H1 (cell line): ENCODE results near the gene PTPN3. TPM values are rescaled to one million over a fixed set of nuclear protein-coding genes. Genes with fewer than 3 reads are reported as not detected.

Source experiments
- CTCF ChIA-PET: fragments of 300-600 bp; sonication (Branson Sonifier 250); formaldehyde crosslinking; loops from one replicate; lab custom pipeline; 2021; ENCODE audit not compliant: partially characterized antibody; lab: Charles Lee
- POLR2A ChIA-PET: fragments of 300-600 bp; sonication (Branson Sonifier 250); formaldehyde crosslinking; loops from one replicate; lab custom pipeline; 2021; ENCODE audit warnings: inconsistent platforms; ENCODE audit not compliant: partially characterized antibody; lab: Charles Lee
- DNase-seq, 2 experiments: peaks; one replicate each; pipeline versions ENCODE4 v3.0.0 to v3.0.0-alpha.2; 2010 to 2022; ENCODE audit warnings: low spot score in 2 of 2, low read depth in 1 of 2, mixed read lengths in 1 of 2
- FAIRE-seq: peaks from 2 replicates; lab custom pipeline; 2011; peaks lifted over from hg19 to GRCh38; lab: Jason Lieb, UNC
- H2AFZ ChIP-seq: 2 replicates; pipeline ENCODE4 v1.8.1; 2012; ENCODE audit warnings: low read length, inconsistent platforms
- H2AK5ac ChIP-seq: 2 replicates; pipeline ENCODE4 v1.6.1; 2013; ENCODE audit warnings: low read depth, low read length
- H2BK120ac ChIP-seq: replicated peaks from 2 replicates; pipeline ENCODE3; 2013; ENCODE audit warnings: low read depth, low read length, inconsistent platforms
- H2BK12ac ChIP-seq: 2 replicates; pipeline ENCODE4 v1.6.1; 2013; ENCODE audit warnings: low read depth, low read length
- H2BK15ac ChIP-seq: 2 replicates; pipeline ENCODE4 v1.6.1; 2013; ENCODE audit warnings: low read length
- H2BK20ac ChIP-seq: 2 replicates; pipeline ENCODE4 v1.6.1; 2013; ENCODE audit warnings: low read length
- H2BK5ac ChIP-seq: 2 replicates; pipeline ENCODE4 v1.6.1; 2013; ENCODE audit warnings: low read depth, low read length
- H3K14ac ChIP-seq: 2 replicates; pipeline ENCODE4 v1.6.1; 2013; ENCODE audit warnings: inconsistent platforms; ENCODE audit not compliant: insufficient read length
- H3K18ac ChIP-seq: 2 replicates; pipeline ENCODE4 v1.6.1; 2013; ENCODE audit warnings: low read length; ENCODE audit errors: extremely low read depth
- H3K23ac ChIP-seq: 2 replicates; pipeline ENCODE4 v1.6.1; 2013; ENCODE audit warnings: inconsistent platforms; ENCODE audit not compliant: insufficient read length
- H3K23me2 ChIP-seq: 2 replicates; pipeline ENCODE4 v1.6.1; 2013; ENCODE audit warnings: low read depth, low read length
- H3K27ac ChIP-seq: 2 replicates; pipeline ENCODE4 v1.6.1; 2011; ENCODE audit warnings: low read depth, low read length, inconsistent platforms
- H3K27me3 ChIP-seq, 4 experiments: replicated peaks in 1 of 4; 1 replicate in 1 of 4; 2 replicates in 3 of 4; pipeline versions ENCODE4 v1.6.1 to v1.8.1; 2011 to 2013; ENCODE audit warnings: low read length in 3 of 4, mild to moderate bottlenecking in 3 of 4, inconsistent platforms in 2 of 4, mixed read lengths in 2 of 4, moderate library complexity in 1 of 4; ENCODE audit not compliant: control insufficient read depth in 3 of 4, insufficient read depth in 3 of 4; ENCODE audit errors: extremely low read depth in 1 of 4
- H3K36me3 ChIP-seq, 4 experiments: 2 replicates each; pipeline versions ENCODE4 v1.6.1 to v1.8.1; 2011 to 2013; ENCODE audit warnings: mild to moderate bottlenecking in 4 of 4, low read length in 3 of 4, moderate library complexity in 2 of 4, control low read depth in 1 of 4, inconsistent platforms in 1 of 4; ENCODE audit not compliant: insufficient read depth in 4 of 4, control insufficient read depth in 2 of 4
- H3K4ac ChIP-seq: replicated peaks from 2 replicates; pipeline ENCODE3; 2013; ENCODE audit warnings: low read length, low read depth, mixed read lengths, inconsistent platforms; ENCODE audit not compliant: insufficient read length
- H3K4me1 ChIP-seq, 4 experiments: replicated peaks in 1 of 4; 1 replicate in 1 of 4; 2 replicates in 3 of 4; pipeline versions ENCODE4 v1.6.1 to v1.8.1; 2011 to 2013; ENCODE audit warnings: low read length in 3 of 4, inconsistent platforms in 2 of 4, mixed read lengths in 1 of 4; ENCODE audit not compliant: insufficient read depth in 4 of 4, control insufficient read depth in 3 of 4
- H3K4me2 ChIP-seq, 2 experiments: 2 replicates each; pipeline versions ENCODE4 v1.6.1 to v1.8.1; 2011 to 2013; ENCODE audit warnings: low read depth in 2 of 2, low read length in 2 of 2, control low read depth in 1 of 2, inconsistent platforms in 1 of 2, mild to moderate bottlenecking in 1 of 2; ENCODE audit not compliant: insufficient read depth in 1 of 2
- H3K4me3 ChIP-seq, 4 experiments: fragments of 200-600, 300-600 bp in 1 of 4; sonication (generic), shearing (Covaris generic), sonication (Bioruptor Twin) in 1 of 4; 2 replicates each; pipeline versions ENCODE4 v1.5.1 to v1.8.1; 2011 to 2016; ENCODE audit warnings: low read length in 4 of 4, low read depth in 3 of 4, control low read depth in 2 of 4, inconsistent platforms in 2 of 4, mild to moderate bottlenecking in 2 of 4, mixed read lengths in 1 of 4, moderate library complexity in 1 of 4; ENCODE audit not compliant: insufficient read depth in 2 of 4; ENCODE audit errors: extremely low read depth in 1 of 4
- H3K56ac ChIP-seq: replicated peaks from 2 replicates; pipeline ENCODE3; 2013; ENCODE audit warnings: low read depth, mild to moderate bottlenecking, mixed read lengths, low read length, inconsistent platforms; ENCODE audit not compliant: insufficient read length
- H3K79me1 ChIP-seq: 2 replicates; pipeline ENCODE4 v1.6.1; 2013; ENCODE audit warnings: low read depth, low read length, control low read depth
- H3K79me2 ChIP-seq, 2 experiments: 2 replicates each; pipeline versions ENCODE4 v1.6.1 to v1.8.1; 2012 to 2013; ENCODE audit warnings: low read length in 2 of 2, mild to moderate bottlenecking in 2 of 2, inconsistent platforms in 1 of 2; ENCODE audit not compliant: insufficient read depth in 2 of 2, control insufficient read depth in 1 of 2
- H3K9ac ChIP-seq, 4 experiments: replicated peaks in 1 of 4; 1 replicate in 1 of 4; 2 replicates in 3 of 4; pipeline versions ENCODE4 v1.6.1 to v1.8.1; 2011 to 2013; ENCODE audit warnings: low read depth in 3 of 4, low read length in 3 of 4, control low read depth in 2 of 4, mild to moderate bottlenecking in 2 of 4, moderate library complexity in 2 of 4, inconsistent platforms in 1 of 4; ENCODE audit errors: extremely low read depth in 1 of 4
- H3K9me3 ChIP-seq, 2 experiments: 2 replicates each; pipeline versions ENCODE4 v1.6.1 to v1.8.1; 2012 to 2013; ENCODE audit warnings: mild to moderate bottlenecking in 2 of 2, moderate library complexity in 2 of 2, control low read depth in 1 of 2, inconsistent platforms in 1 of 2, low read depth in 1 of 2, low read length in 1 of 2, mixed read lengths in 1 of 2; ENCODE audit not compliant: insufficient read depth in 2 of 2
- H4K20me1 ChIP-seq, 2 experiments: replicated peaks in 1 of 2; 2 replicates each; pipeline versions ENCODE3 to v1.8.1; 2011 to 2013; ENCODE audit warnings: inconsistent platforms in 2 of 2, low read length in 2 of 2, mild to moderate bottlenecking in 1 of 2; ENCODE audit not compliant: insufficient read depth in 2 of 2, control insufficient read depth in 1 of 2
- H4K5ac ChIP-seq: 2 replicates; pipeline ENCODE4 v1.6.1; 2013; ENCODE audit warnings: low read length, low read depth, mixed read lengths, inconsistent platforms; ENCODE audit not compliant: insufficient read length
- H4K8ac ChIP-seq: 2 replicates; pipeline ENCODE4 v1.8.0; 2013; ENCODE audit warnings: mild to moderate bottlenecking, moderate library complexity, low read length, inconsistent platforms; ENCODE audit not compliant: insufficient read depth; ENCODE audit errors: extremely low read depth
- H4K91ac ChIP-seq: replicated peaks from 2 replicates; pipeline ENCODE3; 2013; ENCODE audit warnings: low read length, mixed read lengths, inconsistent platforms; ENCODE audit not compliant: insufficient read length
- CBX5 ChIP-seq: fragments of 300-800, 300-1000 bp; sonication (generic); IDR thresholded peaks from 2 replicates; pipeline ENCODE4 v1.7.1; 2016; ENCODE audit warnings: antibody characterized with exemption, low read length, low read depth
- EP300 ChIP-seq, 2 experiments: IDR thresholded peaks; 1 replicate in 1 of 2; 2 replicates in 1 of 2; pipeline ENCODE4 v1.6.1; 2011 to 2012; ENCODE audit warnings: low read depth in 2 of 2, low read length in 2 of 2, mild to moderate bottlenecking in 2 of 2, borderline replicate concordance in 1 of 2, inconsistent platforms in 1 of 2, moderate library complexity in 1 of 2
- FOSL1 ChIP-seq: IDR thresholded peaks from 2 replicates; pipeline ENCODE4 v1.6.1; 2011; ENCODE audit warnings: mild to moderate bottlenecking, low read depth, low read length, moderate library complexity; ENCODE audit not compliant: insufficient read depth
- MAX ChIP-seq: IDR thresholded peaks from 2 replicates; pipeline ENCODE4 v1.6.1; 2012; ENCODE audit warnings: inconsistent platforms
- RBBP5 ChIP-seq: IDR thresholded peaks from 2 replicates; pipeline ENCODE4 v1.7.1; 2012; ENCODE audit warnings: low read depth, mild to moderate bottlenecking, inconsistent platforms, low read length, moderate library complexity, borderline replicate concordance
- SUZ12 ChIP-seq: fragments of 200-600 bp; sonication (generic); IDR thresholded peaks from 2 replicates; pipeline ENCODE4 v1.6.1; 2012; ENCODE audit warnings: mild to moderate bottlenecking, inconsistent platforms, low read length, moderate library complexity, mixed read lengths
- YY1 ChIP-seq: IDR thresholded peaks from 2 replicates; pipeline ENCODE4 v1.6.1; 2011; ENCODE audit warnings: low read depth, mild to moderate bottlenecking, low read length
- WGBS, 2 experiments: shearing (Covaris generic) in 1 of 2; methylation state at CpG; one replicate each; pipeline versions ENCODE4 v1.1.6 to v1.1.7; 2013 to 2015; ENCODE audit warnings: low lambda C conversion rate in 2 of 2, mixed read lengths in 2 of 2, inconsistent platforms in 1 of 2, low coverage in 1 of 2, missing lambda C conversion rate in 1 of 2; ENCODE audit not compliant: insufficient replicate concordance in 2 of 2, insufficient coverage in 1 of 2, insufficient read length in 1 of 2; ENCODE audit errors: extremely low coverage in 1 of 2, missing lambda C conversion rate in 1 of 2; 5-methylcytosine and 5-hydroxymethylcytosine counted together
- polyA plus RNA-seq, 7 experiments: library from polyadenylated mRNA; depleted of rRNA in 3 of 7; stranded (reverse) in 5 of 7; unstranded in 2 of 7; fragments of >200 nt in 5 of 7; fragments of 200-250 nt in 2 of 7; gene quantifications; 1 replicate in 5 of 7; 2 replicates in 1 of 7; 4 replicates in 1 of 7; pipeline versions ENCODE4 v1.2.1 to v1.2.3, GENCODE V29; 2011 to 2013; ENCODE audit warnings: missing spikeins in 2 of 7, mixed read lengths in 2 of 7
- total RNA-seq: library from RNA; stranded (reverse); fragmentation: NEBNext Ultra II Directional; extraction: Animal tissue kit (Norgen Biotek cat#: 25700); gene quantifications from 2 replicates; pipeline ENCODE4 v1.2.1, GENCODE V29; 2021

Gene PTPN3
- total and polyA plus RNA-seq, 2 of the 8 experiments (the other 6 are each of a cell fraction or from before 2014, with no cell fraction given), result 2.9 to 3.7 TPM

GRCh38 chr9:109500421-109500974, 2.4 kb upstream of the PTPN3 start:
- Histone ChIP-seq H4K8ac (no peak overlapping the region), H3K56ac (no peak overlapping the region), H3K79me2 (no peaks in the 10 kb centered on the region), H3K18ac (no peak overlapping the region), H4K91ac (no peak overlapping the region), H2BK12ac (no peak overlapping the region), H3K9ac (no peak overlapping the region), H2AFZ (no peak overlapping the region), H3K9me3 (no peaks in the 10 kb centered on the region), H4K20me1 (peaks cover 0 to 2% of the 10 kb centered on the region in 2 experiments), H2AK5ac (no peak overlapping the region), H3K27ac (no peak overlapping the region), H3K36me3 (no peaks in the 10 kb centered on the region), H3K4me1 (peaks cover 2 to 5% (median 4%) of the 10 kb centered on the region in 4 experiments; a peak in 6 of 7 replicates), H3K23me2 (peaks cover 10% of the 10 kb centered on the region; the same call in 1 of the 2 replicates), H2BK5ac (no peak overlapping the region), H4K5ac (no peak overlapping the region), H3K14ac (no peak overlapping the region), H3K4me3 (peak overlapping the region in 1 of 4 experiments; percentile 61; a peak in 2 of 8 replicates), H2BK15ac (no peak overlapping the region), H3K23ac (no peak overlapping the region), H3K4ac (no peak overlapping the region), H2BK120ac (no peak overlapping the region), H2BK20ac (no peak overlapping the region), H3K27me3 (peaks cover 25 to 44% (median 36%) of the 10 kb centered on the region in 4 experiments), H3K79me1 (no peaks in the 10 kb centered on the region; the same call in 1 of the 2 replicates), H3K4me2 (peak overlapping the region in 1 of 2 experiments; percentile 69; a peak in 1 of 4 replicates)
- WGBS, 2 experiments, result 72% methylated on average over 5 of the region's 5 CpGs; no CpG with 5 or more reads in 1 of the 2 experiments
- TF ChIP-seq YY1, result no peak
- TF ChIP-seq CBX5, result no peak
- TF ChIP-seq SUZ12, result no peak
- no peak for TF ChIP-seq FOSL1
- TF ChIP-seq RBBP5, result no peak
- TF ChIP-seq MAX, result no peak
- TF ChIP-seq EP300 (IDR thresholded peaks at IDR 0.05; ENCODE audit: borderline replicate concordance in 1 of 2, low read depth in 2 of 2, low read length in 2 of 2), result no peak
- FAIRE-seq (no peak), DNase-seq (no peak)
- ChIA-PET CTCF (interaction anchor here (0.6 to 3.1 kb wide), 7 partner anchors 8 to 1041 kb away, joined by 3 to 13 read pairs (median 3); no protein-coding TSS in a partner anchor), POLR2A (interaction anchor here (0.6 kb wide), 1 partner anchor 9 kb away, joined by 3 read pairs; no protein-coding TSS in a partner anchor)
